MV-4-11 (cell line): ENCODE measurements around the gene SPAG16.

Source experiments
- DNase-seq: peaks from one replicate; lab custom pipeline; 2025; lab: John Stamatoyannopoulos, UW

Gene SPAG16

GRCh38 chr2:213284105-213285090, at the start of gene SPAG16:
Gene SPAG16, plus strand, starts transcription at chr2:213284464.
- peak; percentile 67 for DNase-seq

- no peak for DNase-seq
Measured at GRCh38 chr2:213234641-213235040, 49.6 kb upstream of the SPAG16 start.

GRCh38 chr2:213235741-213236140, 48.5 kb upstream of the SPAG16 start:
- DNase-seq = no peak

DNA sequence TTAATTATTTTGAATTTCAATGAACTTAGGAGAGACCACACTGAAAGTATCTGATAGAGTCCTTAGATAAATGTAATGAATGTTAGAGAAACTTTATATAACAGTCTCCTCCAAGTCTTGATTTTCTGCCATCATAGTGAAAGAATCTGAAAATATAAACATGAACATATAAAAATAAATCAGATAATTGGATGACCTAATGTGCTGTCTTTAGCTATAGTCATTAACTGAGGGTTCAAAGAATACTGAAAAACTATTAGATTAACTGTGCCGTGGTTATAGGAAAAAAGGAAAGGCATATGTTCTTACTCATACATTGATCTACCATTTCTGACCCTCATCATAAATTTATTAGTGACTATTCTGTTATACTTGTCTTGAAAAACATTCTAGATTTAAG, 47.0 kb upstream of the SPAG16 start:
- no peak for DNase-seq

GRCh38 chr2:213237787-213238186, 46.5 kb upstream of the SPAG16 start:
- no peak for DNase-seq

GRCh38 chr2:213238753-213239495, 45.3 kb upstream of the SPAG16 start:
- DNase-seq = no peak

DNA sequence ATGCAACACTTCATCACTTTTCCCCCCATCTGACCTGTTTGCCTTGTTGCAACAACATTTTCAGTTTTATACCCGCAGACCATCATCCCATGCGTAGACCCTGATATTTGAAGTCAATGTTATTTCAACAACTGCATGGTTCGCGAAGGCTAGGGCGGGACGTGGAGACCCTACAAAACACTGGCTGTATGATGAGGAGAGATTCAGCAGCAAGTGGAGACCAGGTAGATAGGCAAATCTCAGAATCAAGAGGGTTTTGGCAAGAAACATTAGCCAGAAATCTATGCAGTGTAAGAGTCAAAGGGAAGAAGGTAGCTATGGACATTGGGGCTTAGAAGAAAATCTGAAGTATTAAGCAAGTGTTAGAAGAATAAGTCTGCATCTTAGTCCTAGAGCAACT, 42.4 kb upstream of the SPAG16 start:
- DNase-seq = no peak

GRCh38 chr2:213242653-213243052, 41.6 kb upstream of the SPAG16 start:
- DNase-seq = no peak

DNA sequence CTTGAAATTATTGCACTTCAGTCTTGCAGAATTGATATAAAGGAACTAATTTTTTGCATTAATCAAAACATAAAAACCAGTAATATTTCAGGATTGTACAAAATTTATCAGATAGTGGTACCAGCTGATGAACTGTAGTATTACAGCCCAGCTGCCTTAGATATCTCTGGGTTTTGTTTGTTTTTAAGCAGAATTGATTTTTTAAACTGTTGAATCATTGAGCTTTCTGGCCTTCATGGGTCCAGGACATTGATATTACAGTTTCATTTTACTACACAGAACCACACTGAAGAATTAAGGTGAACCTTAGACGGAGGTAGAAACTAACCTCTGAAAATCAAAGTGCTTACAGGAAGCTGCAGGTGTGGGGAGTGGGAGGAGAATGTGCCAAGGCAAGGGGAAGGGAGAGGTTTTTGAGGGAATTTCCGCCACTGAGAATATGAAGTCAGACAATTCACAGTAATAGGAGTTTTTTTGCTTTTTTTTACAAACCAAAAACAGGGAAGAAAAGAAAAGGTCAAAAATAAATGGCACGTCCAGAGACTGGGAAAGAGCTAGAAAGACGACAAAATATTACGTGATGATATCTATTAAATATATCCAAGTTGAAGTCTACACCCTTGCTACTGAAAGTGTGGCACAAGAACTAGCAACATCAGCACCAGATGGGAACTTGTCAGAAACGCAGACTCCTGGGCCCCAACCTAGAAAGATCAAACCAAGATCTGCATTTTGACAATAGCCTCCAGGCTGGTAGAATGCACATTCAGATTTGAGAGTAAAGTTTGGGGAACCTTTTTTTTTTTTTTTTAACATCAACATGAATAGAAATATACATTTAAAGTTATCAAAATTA, 40.8 kb upstream of the SPAG16 start:
- DNase-seq = no peak

- no peak for DNase-seq
Measured at GRCh38 chr2:213246497-213247281, 37.6 kb upstream of the SPAG16 start.

DNA sequence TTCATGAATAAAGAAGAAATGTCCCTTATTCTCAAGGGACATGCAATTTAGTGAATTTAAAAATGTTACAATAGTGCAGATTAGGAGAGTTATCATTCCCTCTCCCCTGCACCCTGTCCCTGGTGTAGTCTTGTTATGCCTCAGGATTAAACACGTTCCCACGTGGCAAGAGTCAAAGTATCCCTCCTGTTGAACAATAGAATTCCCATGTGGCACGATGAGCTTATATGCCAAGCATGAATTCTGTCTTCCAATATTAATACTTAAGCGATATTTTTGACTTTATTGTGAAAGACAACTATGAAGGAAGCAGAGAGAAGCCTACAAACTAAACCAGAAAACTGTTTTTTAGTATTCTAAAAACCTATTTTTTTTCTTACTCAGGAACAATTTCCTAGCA, 36.7 kb upstream of the SPAG16 start:
- DNase-seq = no peak

DNA sequence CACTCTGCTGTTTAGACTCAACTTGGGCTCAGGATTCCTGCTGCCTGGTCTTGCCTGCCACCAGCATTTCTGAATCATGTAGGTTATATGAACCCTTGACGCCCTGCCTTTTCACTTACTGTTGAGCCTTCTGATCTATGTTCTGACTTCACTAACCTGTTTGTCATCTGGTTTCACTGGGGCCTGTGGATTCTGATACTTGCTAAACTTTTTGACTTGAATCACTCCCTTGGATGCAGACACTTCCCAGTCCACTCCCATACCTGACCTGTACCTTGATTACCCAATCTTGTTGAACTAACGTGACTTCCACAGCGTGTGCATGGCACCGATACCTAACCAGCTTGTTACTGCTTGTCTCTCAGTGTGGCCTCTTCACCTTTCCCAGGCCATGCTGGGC, 35.6 kb upstream of the SPAG16 start:
- DNase-seq = no peak

- DNase-seq = no peak
Measured at GRCh38 chr2:213249502-213249901, 34.8 kb upstream of the SPAG16 start.

DNA sequence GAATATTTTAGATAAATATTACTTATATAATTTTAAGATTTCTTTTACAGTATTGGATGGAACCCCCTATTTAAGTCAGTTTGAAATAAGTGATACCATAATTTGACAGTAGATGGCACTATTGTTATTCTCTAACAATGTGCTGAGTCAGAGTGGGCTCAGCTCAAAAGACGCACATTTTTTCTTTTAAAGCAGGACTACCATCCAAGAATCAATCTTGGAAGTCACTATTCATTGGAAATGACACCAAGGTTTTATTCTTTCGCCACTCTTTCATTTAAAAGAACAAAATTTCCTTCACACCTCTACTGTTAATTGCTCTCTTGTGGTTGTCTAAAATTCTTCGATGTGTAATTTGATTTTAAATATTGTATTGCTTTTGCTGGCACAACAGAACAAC, 32.6 kb upstream of the SPAG16 start:
- DNase-seq = peak; percentile 23

DNA sequence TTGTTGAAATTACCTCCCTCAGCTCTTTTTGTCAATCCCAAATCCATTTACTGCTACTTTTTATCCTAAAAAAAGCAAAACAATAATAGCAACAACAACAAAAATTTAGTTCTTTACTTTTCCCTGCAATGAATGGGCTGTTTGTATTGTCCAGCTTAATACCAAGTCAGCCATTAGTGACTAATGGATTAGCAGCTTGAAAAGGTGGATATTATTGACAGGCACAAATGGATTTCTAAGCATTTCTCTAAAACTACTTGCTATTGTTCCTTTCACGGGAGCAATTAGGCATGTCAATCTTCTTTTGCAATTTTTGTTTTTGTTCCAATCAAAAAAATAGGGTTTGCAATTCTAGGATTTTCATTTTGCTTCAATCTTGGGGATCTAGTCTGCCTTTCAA, 32.1 kb upstream of the SPAG16 start:
- DNase-seq = no peak

- DNase-seq = no peak
Measured at GRCh38 chr2:213253162-213253561, 31.1 kb upstream of the SPAG16 start.

DNA sequence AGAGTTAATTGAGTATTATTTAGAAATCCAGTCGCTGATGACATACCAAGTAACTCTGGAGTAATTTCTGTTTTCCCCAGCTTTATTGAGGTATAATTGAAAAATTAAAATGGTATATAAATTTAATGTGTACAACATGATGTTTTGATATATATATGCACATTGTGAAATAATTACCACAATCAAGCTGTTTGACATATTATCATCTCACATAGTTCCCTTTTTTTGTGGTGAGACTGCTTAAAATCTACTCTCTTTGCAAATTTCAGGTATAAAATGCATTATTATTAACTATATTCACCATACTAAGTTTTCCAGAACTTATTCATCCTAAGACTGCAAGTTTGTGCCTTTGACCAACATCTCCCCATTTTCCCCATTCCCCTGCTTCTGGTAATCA, 25.0 kb upstream of the SPAG16 start:
- DNase-seq = no peak

DNA sequence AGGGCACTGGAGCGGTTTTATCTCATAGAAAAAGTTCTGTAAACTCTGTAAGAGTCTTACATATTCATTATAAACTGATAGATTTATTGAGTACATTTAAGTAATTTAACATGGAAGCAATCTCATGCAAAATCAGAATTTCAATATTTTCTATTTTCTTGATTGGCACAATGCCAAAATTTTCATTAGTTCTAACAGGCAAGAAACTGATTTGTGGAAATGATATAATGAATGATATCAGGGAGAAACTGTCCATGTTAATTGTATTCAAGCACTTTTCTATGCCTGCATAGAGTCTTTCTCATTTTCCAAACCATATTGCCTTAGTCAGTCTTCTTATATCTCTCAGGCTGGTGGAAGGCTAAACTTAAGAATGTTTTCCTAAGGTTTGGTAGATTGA, 23.0 kb upstream of the SPAG16 start:
- no peak for DNase-seq

GRCh38 chr2:213261715-213262114, 22.5 kb upstream of the SPAG16 start:
- DNase-seq = no peak

- no peak for DNase-seq
Measured at GRCh38 chr2:213265679-213266078, 18.6 kb upstream of the SPAG16 start.

DNA sequence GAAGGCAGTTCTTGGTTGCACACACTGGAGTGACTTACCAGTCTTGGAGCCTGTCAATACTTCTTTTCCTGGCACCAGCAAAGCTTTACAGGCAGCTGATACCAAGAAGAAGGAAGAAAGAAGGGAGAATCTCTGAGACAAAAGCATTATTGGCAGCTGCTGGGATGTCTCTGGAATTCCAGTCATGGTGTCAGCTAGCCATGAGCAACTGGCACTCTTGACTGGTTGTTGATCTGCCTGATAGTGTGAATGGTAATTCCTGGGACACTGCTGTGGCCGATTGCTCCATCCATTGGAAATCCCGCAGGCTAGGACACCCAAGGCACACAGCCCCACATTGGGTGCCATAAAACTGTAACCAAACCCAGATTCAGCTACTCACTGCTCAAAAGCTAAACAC, 17.8 kb upstream of the SPAG16 start:
- no peak for DNase-seq
